ENCODE measurements around the gene ATP5F1E.

DNA sequence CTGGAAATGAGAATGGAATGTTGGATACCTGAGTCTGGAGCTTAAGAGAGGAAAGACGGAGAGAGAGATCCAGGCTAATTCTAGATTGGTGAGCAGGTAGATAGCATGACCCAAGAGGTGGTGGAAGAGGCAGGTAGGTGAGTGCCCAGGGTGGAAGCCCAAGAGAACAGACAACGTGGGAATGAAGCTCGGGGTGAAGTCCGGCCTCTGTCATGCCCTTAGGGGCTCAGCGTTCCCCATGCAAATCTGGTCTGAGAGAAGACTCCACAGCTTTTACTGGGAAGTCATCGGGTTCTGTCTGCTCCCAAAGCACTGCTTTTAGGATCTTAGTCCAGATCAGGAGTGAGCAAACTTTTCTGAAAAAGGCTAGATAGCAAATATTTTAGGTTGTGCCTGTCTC is 47.4 kb downstream of the ATP5F1E start:
- TF ChIP-seq CTCF (conservative IDR thresholded peaks at IDR 0.05; ENCODE audit: low read depth, low read length), result no peak
- no peak for TF ChIP-seq USF2 (IDR thresholded peaks at IDR 0.05; ENCODE audit: low read depth, low read length)
- TF ChIP-seq MXI1 (IDR thresholded peaks at IDR 0.05; ENCODE audit: borderline replicate concordance, low read depth, low read length), result no peak
- no peak for TF ChIP-seq POLR2A (IDR thresholded peaks at IDR 0.05; ENCODE audit: low read depth, low read length)
- TF ChIP-seq RAD21 (IDR thresholded peaks at IDR 0.05; ENCODE audit: low read length), result no peak
- TF ChIP-seq MAZ (IDR thresholded peaks at IDR 0.05; ENCODE audit: borderline replicate concordance, low read depth, low read length), result no peak
